Lung microvascular endothelial cell (primary cell): ENCODE measurements around the gene ZNF316. TPM values are rescaled to one million over a fixed set of nuclear protein-coding genes. Genes with fewer than 3 reads are reported as not detected.
A peak's percentile ranks its signal among the peaks of the same experiment; 100 is the strongest.
"Not testable (repeated sequence)": the region's sequence is repeated elsewhere in the genome, so short reads cannot be mapped to it uniquely, and the experiment has no call there.

Experiments used
- DNase-seq, 2 donors: peaks; one replicate each; pipeline versions ENCODE4 v3.0.0 to v3.0.0-alpha.2; 2010; ENCODE audit warnings: low read depth in 2 of 2
- total RNA-seq: library from RNA; depleted of rRNA; stranded (reverse); fragments of >200 nt; gene quantifications from 2 replicates; pipeline ENCODE4 v1.2.1, GENCODE V29; 2014

Gene ZNF316
- total RNA-seq, 1 donor from 2014 or later = 17.7 TPM

GRCh38 chr7:6621195-6622133 is 15.7 kb upstream of the ZNF316 start:
- no peak for DNase-seq

- DNase-seq = no peak
Observed at GRCh38 chr7:6622134-6622710, 14.9 kb upstream of the ZNF316 start.

GRCh38 chr7:6623589-6624245 is 13.4 kb upstream of the ZNF316 start:
- no peak for DNase-seq

DNA sequence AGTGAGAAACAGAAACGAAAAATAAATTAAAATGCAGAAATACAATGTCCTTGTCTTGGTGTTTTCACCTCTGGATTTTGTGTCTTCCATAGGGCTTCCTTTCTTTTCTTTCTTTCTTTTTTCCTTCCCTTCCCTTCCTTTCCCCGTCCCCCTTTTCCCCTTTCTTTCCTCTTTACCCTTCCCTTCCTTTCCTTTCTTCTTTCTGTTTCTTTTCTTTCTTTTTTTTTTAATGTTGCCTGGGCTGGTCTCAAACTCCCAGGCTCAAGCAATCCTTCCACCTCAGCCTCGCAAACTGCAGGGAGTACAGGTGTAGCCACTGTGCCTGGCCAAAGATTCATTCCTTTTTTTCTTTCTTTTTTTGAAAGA is 12.9 kb upstream of the ZNF316 start:
- DNase-seq = no peak

DNA sequence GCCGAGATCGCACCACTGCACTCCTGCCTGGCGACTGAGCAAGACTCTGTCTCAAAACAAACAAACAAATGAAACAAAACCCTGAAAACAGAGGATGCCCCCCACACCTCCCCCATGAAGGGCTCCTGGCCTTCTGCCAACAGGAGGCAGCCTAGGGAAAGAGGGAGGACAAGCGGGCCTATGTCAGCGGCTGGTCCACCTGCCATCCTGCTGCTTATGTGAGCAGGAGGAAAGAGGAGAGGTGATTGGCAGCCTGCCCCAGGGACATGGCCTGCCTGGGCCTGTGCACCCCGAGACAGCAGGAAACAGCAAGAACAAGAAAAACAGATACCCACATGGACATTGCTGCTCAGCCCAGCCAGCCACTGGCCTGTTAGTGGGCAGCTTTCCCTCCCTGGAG is 9.1 kb upstream of the ZNF316 start:
- DNase-seq = no peak

- DNase-seq = no peak
Observed at GRCh38 chr7:6630007-6630849, 6.9 kb upstream of the ZNF316 start.

DNA sequence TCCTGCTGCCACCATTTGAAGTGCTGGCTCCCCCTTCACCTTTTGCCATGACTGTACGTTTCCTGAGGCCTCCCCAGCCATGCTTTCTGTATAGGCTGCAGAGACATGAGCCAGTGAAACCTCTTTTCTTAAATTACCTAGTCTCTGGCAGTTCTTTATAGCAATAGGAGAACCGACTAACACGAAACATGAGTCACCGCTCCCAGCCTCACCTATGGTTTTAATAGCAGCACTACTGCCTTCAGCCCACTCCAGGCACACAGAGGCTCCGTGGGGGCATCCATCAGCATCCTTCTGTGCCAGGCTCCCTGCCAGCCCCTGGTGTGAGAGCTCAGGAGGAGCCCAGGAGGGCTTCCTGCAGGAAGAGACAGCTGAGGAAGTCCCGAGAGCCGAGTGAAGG is 5.5 kb upstream of the ZNF316 start:
- no peak for DNase-seq

DNA sequence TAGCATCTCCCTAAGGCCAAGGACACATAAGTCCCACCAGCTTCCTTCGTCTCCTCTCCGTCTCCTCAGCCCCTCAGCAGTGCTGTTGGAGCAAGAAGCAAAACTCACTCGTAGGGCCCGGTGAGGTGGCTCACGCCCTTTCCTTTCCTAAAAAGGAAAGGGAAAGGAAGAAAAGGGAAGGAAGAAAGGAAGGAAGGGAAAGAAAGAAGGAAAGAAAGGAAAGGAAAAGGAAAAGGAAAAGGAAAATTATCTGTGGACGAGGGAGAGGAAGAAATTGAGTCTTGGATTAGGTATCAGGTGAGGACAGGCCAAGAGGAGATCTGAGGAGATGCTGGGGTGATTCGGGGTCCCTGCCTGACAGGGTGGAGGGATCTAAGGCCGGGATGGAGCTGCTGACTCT is 3.1 kb upstream of the ZNF316 start:
- DNase-seq = no peak

DNA sequence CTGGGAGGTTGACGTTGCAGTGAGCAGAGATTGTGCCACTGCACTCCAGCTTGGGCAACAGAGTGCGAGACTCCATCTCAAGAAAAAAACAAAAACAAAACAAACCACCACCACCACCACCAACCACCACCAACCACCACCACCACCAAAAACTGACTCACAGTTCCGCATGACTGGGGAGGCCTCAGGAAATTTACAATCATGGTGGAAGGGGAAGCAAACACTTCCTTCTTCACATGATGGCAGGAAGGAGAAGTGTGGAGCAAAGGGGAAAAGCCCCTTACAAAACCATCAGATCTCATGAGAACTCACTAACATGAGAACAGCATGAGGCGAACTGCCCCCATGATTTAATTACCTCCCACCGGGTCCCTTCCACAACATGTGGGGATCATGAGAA is 2.1 kb upstream of the ZNF316 start:
- not testable (repeated sequence) for DNase-seq

DNA sequence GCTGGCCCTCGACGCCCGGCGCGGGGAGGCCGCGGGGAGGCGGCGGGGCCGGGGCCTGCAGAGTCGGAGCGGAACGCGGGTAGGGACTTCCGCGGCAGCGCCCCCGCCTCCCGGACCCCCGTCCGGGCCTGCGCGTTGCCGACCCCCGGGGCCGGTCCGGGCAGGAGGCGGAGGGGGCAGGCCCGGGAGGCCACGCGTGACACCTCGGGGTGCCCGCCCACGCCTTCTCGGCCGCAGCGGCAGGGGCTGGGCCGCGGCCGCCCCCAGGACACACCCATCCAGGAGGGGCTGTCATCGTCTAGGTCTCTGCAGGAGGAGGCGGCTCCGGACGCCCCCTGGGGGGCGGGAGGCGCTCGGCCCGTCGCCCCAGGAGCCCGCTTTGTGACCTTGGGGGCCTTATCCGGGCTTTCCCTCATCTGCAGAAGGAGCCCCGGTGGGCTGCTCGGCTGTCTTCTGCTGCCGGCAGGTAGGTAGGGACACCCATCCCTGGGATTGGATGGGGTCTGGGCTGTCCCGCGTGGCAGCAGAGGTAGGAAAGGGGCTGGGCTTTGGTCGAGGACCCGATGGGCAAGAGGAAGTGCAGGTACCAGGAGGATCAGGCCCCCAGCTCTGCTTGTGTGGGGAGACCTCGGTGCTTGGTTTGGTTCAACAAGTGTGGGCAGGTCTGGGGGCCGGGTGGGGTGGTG is 569 bp downstream of the ZNF316 start:
- DNase-seq = peak; percentile 30 to 54

- no peak for DNase-seq
Observed at GRCh38 chr7:6639032-6639431, 1.9 kb downstream of the ZNF316 start.

DNA sequence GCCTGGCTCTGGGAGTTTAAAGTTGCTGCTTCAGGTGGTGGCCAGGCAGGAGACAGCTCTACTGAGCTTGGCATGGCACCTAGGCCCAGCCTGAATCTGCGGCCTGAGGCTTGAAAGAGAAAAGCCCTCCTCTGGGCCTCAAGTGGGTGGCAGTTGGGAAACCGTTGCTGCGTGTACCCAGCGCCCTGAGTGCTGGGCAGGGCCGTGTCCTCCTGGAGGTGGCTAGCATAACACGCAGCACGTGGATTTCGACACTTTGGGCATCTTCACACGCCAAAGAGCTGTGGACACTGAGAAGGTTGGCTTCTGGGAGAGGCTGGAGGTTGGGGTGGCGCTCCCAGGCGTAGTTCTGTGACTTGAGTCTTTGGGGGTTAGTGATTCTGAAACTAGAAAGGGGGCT is 2.5 kb downstream of the ZNF316 start:
- no peak for DNase-seq

GRCh38 chr7:6640246-6640721 is 3.2 kb downstream of the ZNF316 start:
- DNase-seq = peak; percentile 39 to 66

GRCh38 chr7:6641305-6642035 is 4.4 kb downstream of the ZNF316 start:
- DNase-seq = peak in 1 of 2 donors; percentile 45

DNA sequence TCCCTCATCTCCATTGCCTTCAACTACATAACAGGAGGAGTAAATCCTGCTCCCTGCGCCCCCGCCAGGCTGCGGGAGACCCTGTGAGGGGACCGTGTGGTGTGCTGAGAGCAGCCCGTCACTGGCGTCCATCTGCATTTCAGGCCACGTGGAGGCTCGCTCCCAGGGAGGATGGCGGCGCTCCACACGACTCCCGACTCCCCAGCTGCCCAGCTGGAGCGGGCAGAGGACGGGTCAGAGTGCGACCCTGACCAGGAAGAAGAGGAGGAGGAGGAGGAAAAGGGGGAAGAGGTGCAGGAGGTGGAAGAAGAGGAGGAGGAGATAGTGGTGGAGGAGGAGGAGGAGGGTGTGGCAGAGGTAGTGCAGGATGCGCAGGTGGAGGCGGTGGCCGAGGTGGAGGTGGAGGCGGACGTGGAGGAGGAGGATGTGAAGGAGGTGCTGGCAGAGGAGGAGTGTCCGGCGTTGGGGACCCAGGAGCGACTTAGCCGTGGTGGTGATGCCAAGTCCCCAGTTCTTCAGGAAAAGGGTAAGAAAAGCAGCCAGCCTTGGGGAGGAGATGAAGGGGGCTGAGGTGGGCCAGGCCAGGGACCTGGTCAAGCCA is 5.2 kb downstream of the ZNF316 start:
- no peak for DNase-seq

- DNase-seq = no peak
Observed at GRCh38 chr7:6642861-6643640, 5.9 kb downstream of the ZNF316 start.

DNA sequence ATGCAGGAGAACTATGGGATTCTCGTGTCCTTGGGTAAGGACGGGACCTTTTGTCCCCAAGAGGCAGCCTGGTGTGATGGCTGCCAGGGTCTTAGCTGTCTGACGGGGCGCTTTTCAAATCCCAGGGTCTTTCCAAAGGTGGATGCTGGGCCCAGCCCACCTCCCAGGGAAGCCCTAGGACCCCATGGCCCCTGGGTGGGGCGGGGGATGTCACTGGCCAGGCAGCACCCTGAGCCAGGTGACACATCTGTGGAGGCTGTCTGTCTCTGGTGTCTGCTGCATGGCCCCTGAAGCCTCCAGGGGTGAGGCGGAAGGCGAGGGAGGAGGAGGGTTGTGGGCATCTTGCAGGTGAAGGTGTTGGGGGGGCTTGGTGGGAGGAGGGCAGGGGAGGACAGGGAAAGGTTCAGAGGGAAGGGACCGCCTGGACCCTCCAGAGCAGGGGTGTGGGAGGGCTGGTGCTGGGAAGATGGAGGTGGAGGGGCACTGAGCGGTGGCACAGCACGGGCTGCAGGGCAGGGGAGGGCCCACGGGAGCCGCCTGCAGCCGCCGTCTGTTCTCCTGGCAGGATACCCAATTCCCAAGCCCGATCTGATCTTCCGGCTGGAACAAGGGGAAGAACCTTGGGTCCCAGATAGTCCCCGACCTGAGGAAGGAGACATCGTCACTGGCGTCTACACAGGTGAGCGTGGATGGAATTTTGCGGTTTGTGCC is 7.0 kb downstream of the ZNF316 start:
- no peak for DNase-seq

DNA sequence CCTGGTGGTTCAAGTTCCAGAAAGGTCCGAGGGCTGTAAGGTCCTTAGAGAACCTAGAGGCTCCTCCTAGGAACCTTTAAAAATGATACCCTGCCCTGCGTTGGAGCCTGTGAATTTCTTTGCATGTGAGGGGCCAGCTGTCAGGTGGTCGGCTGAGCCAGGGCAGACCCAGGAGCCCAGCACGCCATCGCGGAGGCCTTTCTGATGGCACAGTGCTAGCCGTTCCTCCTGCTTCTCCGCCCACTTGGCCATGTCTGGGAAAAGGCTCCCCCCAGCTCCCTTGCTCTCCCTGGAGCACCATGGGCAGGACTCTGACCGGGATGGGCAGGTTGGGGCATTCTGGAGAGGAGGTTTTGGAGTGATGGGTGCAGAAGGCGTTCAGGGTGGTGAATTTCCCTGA is 7.6 kb downstream of the ZNF316 start:
- DNase-seq = no peak
